ENCODE data around the gene SLITRK5.

SLITRK5 gene

GRCh38 chr13:87712012-87712411 lies 40.8 kb downstream of the SLITRK5 start:
- DNase-seq = no peak
